WERI-Rb-1 (cell line): Measurements from ENCODE around the gene GRIP2.

Experiments
- DNase-seq: peaks from one replicate; pipeline ENCODE4 v3.0.0-alpha.2; 2020
- H3K27ac ChIP-seq: fragments of 250-450 bp; sonication (Bioruptor Pico); 2 replicates; pipeline ENCODE4 v1.5.1; 2020; ENCODE audit warnings: mild to moderate bottlenecking, moderate library complexity
- H3K27me3 ChIP-seq: fragments of 250-450 bp; sonication (Bioruptor Pico); 2 replicates; pipeline ENCODE4 v1.5.1; 2021; ENCODE audit warnings: mild to moderate bottlenecking, low read depth, moderate library complexity; ENCODE audit not compliant: insufficient read depth, severe bottlenecking
- H3K36me3 ChIP-seq: fragments of 250-450 bp; sonication (Bioruptor Pico); 2 replicates; pipeline ENCODE4 v1.5.1; 2020; ENCODE audit warnings: mild to moderate bottlenecking, moderate library complexity
- H3K4me3 ChIP-seq: 2 replicates; pipeline ENCODE4 v1.5.1; 2011; ENCODE audit warnings: low read depth, mild to moderate bottlenecking, control low read depth, low read length
- H3K9me3 ChIP-seq: fragments of 250-450 bp; sonication (Bioruptor Pico); 2 replicates; pipeline ENCODE4 v1.5.1; 2021; ENCODE audit warnings: mild to moderate bottlenecking, moderate library complexity; ENCODE audit not compliant: severe bottlenecking
- CTCF ChIP-seq: IDR thresholded peaks from 2 replicates; pipeline ENCODE4 v1.5.1; 2011; ENCODE audit warnings: low read depth, mild to moderate bottlenecking, control low read depth, inconsistent platforms, low read length

GRIP2 gene

GRCh38 chr3:14494279-14494972 is 45.7 kb downstream of the GRIP2 start:
- Histone ChIP-seq H3K27me3 (no peaks in the 10 kb centered on the region), H3K36me3 (0 out of 2 replicates have a peak, but pooled peaks cover 3% of the 10 kb centered on the region), H3K9me3 (no peaks in the 10 kb centered on the region), H3K4me3 (no peak overlapping the region), H3K27ac (no peak overlapping the region)
- no peak for DNase-seq
- TF ChIP-seq CTCF, result no peak

- H3K9me3 ChIP-seq, result no peaks in the 10 kb centered on the region
- 0 out of 2 replicates have a peak, but pooled peaks cover 6% of the 10 kb centered on the region for H3K36me3 ChIP-seq
- H3K27me3 ChIP-seq, result no peaks in the 10 kb centered on the region
- no peak overlapping the region for H3K4me3 ChIP-seq
- no peak for DNase-seq
- H3K27ac ChIP-seq, result no peak overlapping the region
- no peak for TF ChIP-seq CTCF
Measured at GRCh38 chr3:14492948-14493881, 46.9 kb downstream of the GRIP2 start.

- no peak overlapping the region for H3K4me3 ChIP-seq
- no peaks in the 10 kb centered on the region for H3K9me3 ChIP-seq
- H3K27ac ChIP-seq, result no peak overlapping the region
- TF ChIP-seq CTCF, result no peak
- no peaks in the 10 kb centered on the region for H3K27me3 ChIP-seq
- 0 out of 2 replicates have a peak, but pooled peaks cover 6% of the 10 kb centered on the region for H3K36me3 ChIP-seq
- no peak for DNase-seq
Measured at GRCh38 chr3:14491396-14492190, 48.5 kb downstream of the GRIP2 start.

- H3K36me3 ChIP-seq, result 0 out of 2 replicates have a peak, but pooled peaks cover 6% of the 10 kb centered on the region
- H3K27ac ChIP-seq, result no peak overlapping the region
- no peak for DNase-seq
- H3K4me3 ChIP-seq, result no peak overlapping the region
- H3K27me3 ChIP-seq, result no peaks in the 10 kb centered on the region
- TF ChIP-seq CTCF, result no peak
- no peaks in the 10 kb centered on the region for H3K9me3 ChIP-seq
Measured at GRCh38 chr3:14490831-14491230, 49.3 kb downstream of the GRIP2 start.

- Histone ChIP-seq H3K27me3 (no peaks in the 10 kb centered on the region), H3K27ac (no peak overlapping the region), H3K4me3 (no peak overlapping the region), H3K36me3 (0 out of 2 replicates have a peak, but pooled peaks cover 6% of the 10 kb centered on the region), H3K9me3 (no peaks in the 10 kb centered on the region)
- no peak for TF ChIP-seq CTCF
- DNase-seq, result no peak
Measured at GRCh38 chr3:14490255-14490654, 49.9 kb downstream of the GRIP2 start.
